Measurements from ENCODE around the gene ISG20L2. TPM values are rescaled to one million over a fixed set of nuclear protein-coding genes. Genes with fewer than 3 reads are reported as not detected.

Gene ISG20L2, protein sequence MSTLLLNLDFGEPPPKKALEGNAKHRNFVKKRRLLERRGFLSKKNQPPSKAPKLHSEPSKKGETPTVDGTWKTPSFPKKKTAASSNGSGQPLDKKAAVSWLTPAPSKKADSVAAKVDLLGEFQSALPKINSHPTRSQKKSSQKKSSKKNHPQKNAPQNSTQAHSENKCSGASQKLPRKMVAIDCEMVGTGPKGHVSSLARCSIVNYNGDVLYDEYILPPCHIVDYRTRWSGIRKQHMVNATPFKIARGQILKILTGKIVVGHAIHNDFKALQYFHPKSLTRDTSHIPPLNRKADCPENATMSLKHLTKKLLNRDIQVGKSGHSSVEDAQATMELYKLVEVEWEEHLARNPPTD
- total RNA-seq (10 to 100 TPM; 44.2 to 50.9 TPM), total RNA-seq (22.5 to 136 (median 47.9) reads per million in 172 experiments)
- polyA plus RNA-seq (2013, experiment 1 of 2) = 32.3 TPM
- 36.5 TPM for polyA plus RNA-seq (2013, experiment 2 of 2)

- Histone ChIP-seq H3K27ac (ENCODE audit: low read depth in 1 of 2, low read length in 2 of 2) (peak within 1 kb of the TSS; percentile 90 to 98), H3K4me3 (ENCODE audit: low read length) (peak within 1 kb of the TSS; percentile 99), H3K36me3 (ENCODE audit: insufficient read depth, low read length) (peaks cover 26% of the 10 kb centered on the region), H3K4me1 (ENCODE audit: insufficient read depth, low read length) (peaks cover 48% of the 10 kb centered on the region), H3K9me3 (ENCODE audit: control insufficient read depth in 1 of 2, insufficient read depth in 1 of 2, low read length in 2 of 2) (no peaks in the 10 kb centered on the region), H3K27me3 (ENCODE audit: control insufficient read depth in 1 of 2, insufficient read depth in 2 of 2, low read length in 2 of 2) (no peaks in the 10 kb centered on the region)
- peaks cover 23% of the 10 kb centered on the region for H3K4me1 Mint-ChIP-seq (ENCODE audit: low read depth)
- ChIA-PET POLR2A (interaction anchor here (0.6 to 5.9 kb wide), 20 partner anchors 10 to 613 kb away, joined by 3 to 107 read pairs (median 4); partner anchors contain the start of genes CRABP2, HDGF, MEF2D and MRPL24), CTCF (interaction anchor here (0.6 to 5.1 kb wide), 7 partner anchors 12 to 131 kb away, joined by 3 to 62 read pairs (median 20); partner anchors contain the start of genes CRABP2, MRPL24, NTRK1 and PRCC)
- intact Hi-C loops (cut with DNase I, micrococcal nuclease) = loop anchor here (1.0 to 10.0 kb wide), 6 partner anchors 22 to 224 kb away; partner anchors contain the start of genes HDGF (in 1 of the 2), MEF2D (in 1 of the 2), NTRK1 (in 1 of the 2) and PRCC (in 1 of the 2)
- H3K4me3 Mint-ChIP-seq = no peak within 1 kb of the TSS
- H3K27me3 Mint-ChIP-seq = no peaks in the 10 kb centered on the region
- peak; percentile 80 to 99 (median 90) for DNase-seq
- no peak for TF ChIP-seq CTCF (IDR thresholded peaks at IDR 0.05)
- ATAC-seq (ENCODE audit: poor library complexity) = peak; percentile 90
- no peaks in the 10 kb centered on the region for H3K9me3 Mint-ChIP-seq
- H3K27ac Mint-ChIP-seq = peak within 1 kb of the TSS; percentile 98
- peaks cover 34% of the 10 kb centered on the region for H3K36me3 Mint-ChIP-seq (ENCODE audit: low read depth)
Measured at GRCh38 chr1:156728599-156729462, at the start of gene ISG20L2. Gene ISG20L2 (minus strand): TSS chr1:156728766. CDS start chr1:156727652, 1,114 bp downstream.

- DNase-seq = no peak
- peaks cover 31% of the 10 kb centered on the region for H3K36me3 ChIP-seq (ENCODE audit: insufficient read depth, low read length)
- H3K27ac ChIP-seq (ENCODE audit: low read depth in 1 of 2, low read length in 2 of 2) = no peak overlapping the region
- ChIA-PET CTCF (interaction anchor here (1.4 to 2.1 kb wide), 2 partner anchors 52 to 114 kb away, joined by 3 to 7 read pairs; no protein-coding TSS in a partner anchor), POLR2A (no interaction called here)
- no peak for TF ChIP-seq CTCF (IDR thresholded peaks at IDR 0.05)
- H3K4me3 ChIP-seq (ENCODE audit: low read length) = no peak overlapping the region
- Mint-ChIP-seq H3K4me3 (no peak overlapping the region), H3K27ac (peak overlapping the region; percentile 53), H3K27me3 (no peaks in the 10 kb centered on the region), H3K9me3 (no peaks in the 10 kb centered on the region), H3K36me3 (ENCODE audit: low read depth) (peaks cover 42% of the 10 kb centered on the region), H3K4me1 (ENCODE audit: low read depth) (peaks cover 57% of the 10 kb centered on the region)
- H3K27me3 ChIP-seq (ENCODE audit: control insufficient read depth in 1 of 2, insufficient read depth in 2 of 2, low read length in 2 of 2) = no peaks in the 10 kb centered on the region
- intact Hi-C loops (cut with DNase I, micrococcal nuclease) = no loop called here
- peak; percentile 32 for ATAC-seq (ENCODE audit: poor library complexity)
- peaks cover 21% of the 10 kb centered on the region for H3K4me1 ChIP-seq (ENCODE audit: insufficient read depth, low read length)
- no peaks in the 10 kb centered on the region for H3K9me3 ChIP-seq (ENCODE audit: control insufficient read depth in 1 of 2, insufficient read depth in 1 of 2, low read length in 2 of 2)
Measured at GRCh38 chr1:156777573-156777972, 49.0 kb upstream of the ISG20L2 start.

DNA sequence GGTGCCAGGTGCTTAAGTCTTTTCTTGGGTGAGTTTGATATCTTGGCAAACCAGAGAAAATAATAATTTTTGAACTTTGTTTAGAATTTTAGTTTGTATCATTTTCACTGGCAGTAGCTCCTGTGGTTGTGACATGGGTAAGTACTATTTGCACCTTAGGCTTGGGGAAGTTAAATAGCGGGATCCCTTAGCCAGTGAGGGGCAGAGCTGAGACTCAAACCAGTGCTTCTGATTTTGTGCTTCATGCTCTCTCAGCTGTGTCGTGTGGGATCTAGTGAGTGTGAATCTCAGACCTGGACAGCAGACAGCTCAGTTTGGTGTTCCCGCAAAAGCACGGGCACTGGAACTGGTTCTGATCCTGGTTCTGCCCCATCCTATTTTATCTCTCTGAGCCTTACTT, 48.4 kb upstream of the ISG20L2 start:
- ChIA-PET CTCF (interaction anchor here (1.4 kb wide), 1 partner anchor 115 kb away, joined by 3 read pairs; no protein-coding TSS in a partner anchor), POLR2A (no interaction called here)
- peaks cover 22% of the 10 kb centered on the region for H3K4me1 ChIP-seq (ENCODE audit: insufficient read depth, low read length)
- no peaks in the 10 kb centered on the region for H3K9me3 ChIP-seq (ENCODE audit: control insufficient read depth in 1 of 2, insufficient read depth in 1 of 2, low read length in 2 of 2)
- H3K27ac Mint-ChIP-seq = peak overlapping the region; percentile 53
- no peak overlapping the region for H3K4me3 Mint-ChIP-seq
- ATAC-seq (ENCODE audit: poor library complexity) = no peak
- no peaks in the 10 kb centered on the region for H3K27me3 Mint-ChIP-seq
- intact Hi-C loops (cut with DNase I, micrococcal nuclease) = no loop called here
- no peak overlapping the region for H3K4me3 ChIP-seq (ENCODE audit: low read length)
- H3K4me1 Mint-ChIP-seq (ENCODE audit: low read depth) = peaks cover 57% of the 10 kb centered on the region
- H3K36me3 Mint-ChIP-seq (ENCODE audit: low read depth) = peaks cover 42% of the 10 kb centered on the region
- no peak overlapping the region for H3K27ac ChIP-seq (ENCODE audit: low read depth in 1 of 2, low read length in 2 of 2)
- TF ChIP-seq CTCF (IDR thresholded peaks at IDR 0.05) = no peak
- DNase-seq = no peak
- no peaks in the 10 kb centered on the region for H3K27me3 ChIP-seq (ENCODE audit: control insufficient read depth in 1 of 2, insufficient read depth in 2 of 2, low read length in 2 of 2)
- no peaks in the 10 kb centered on the region for H3K9me3 Mint-ChIP-seq
- H3K36me3 ChIP-seq (ENCODE audit: insufficient read depth, low read length) = peaks cover 31% of the 10 kb centered on the region
